Keratinocyte (primary cell): Measurements from ENCODE around the gene RGS2. TPM values are rescaled to one million over a fixed set of nuclear protein-coding genes. Genes with fewer than 3 reads are reported as not detected.

Experiments used
- DNase-seq: peaks from one replicate; pipeline ENCODE4 v3.0.0-alpha.2; 2011; ENCODE audit warnings: low read depth, missing footprints, low spot score
- FAIRE-seq: peaks from 2 replicates; lab custom pipeline; 2011; peaks lifted over from hg19 to GRCh38; lab: Jason Lieb, UNC
- H2AFZ ChIP-seq: 2 replicates; pipeline ENCODE4 v1.6.0; 2012; ENCODE audit warnings: low read length, control low read depth, inconsistent platforms; ENCODE audit not compliant: control insufficient read depth
- H3K27ac ChIP-seq: 2 replicates; pipeline ENCODE4 v1.5.1; 2011; ENCODE audit warnings: low read length; ENCODE audit not compliant: control insufficient read depth, insufficient read depth
- H3K27me3 ChIP-seq: 3 replicates; pipeline ENCODE4 v1.6.0; 2011; ENCODE audit warnings: low read length; ENCODE audit not compliant: control insufficient read depth, insufficient read depth; ENCODE audit errors: extremely low read depth
- H3K36me3 ChIP-seq, 2 experiments: 2 replicates in 1 of 2; 3 replicates in 1 of 2; pipeline ENCODE4 v1.5.1; 2011; ENCODE audit warnings: low read length in 2 of 2, mild to moderate bottlenecking in 1 of 2; ENCODE audit not compliant: control insufficient read depth in 2 of 2, insufficient read depth in 2 of 2; ENCODE audit errors: extremely low read depth in 1 of 2
- H3K4me1 ChIP-seq: 3 replicates; pipeline ENCODE4 v1.5.1; 2011; ENCODE audit warnings: low read length; ENCODE audit not compliant: control insufficient read depth, insufficient read depth; ENCODE audit errors: extremely low read depth
- H3K4me2 ChIP-seq: 3 replicates; pipeline ENCODE4 v1.6.0; 2011; ENCODE audit warnings: low read depth, low read length; ENCODE audit not compliant: control insufficient read depth, insufficient read depth; ENCODE audit errors: extremely low read depth
- H3K4me3 ChIP-seq, 3 experiments: fragments of 200-600 bp in 1 of 3; sonication (generic) in 1 of 3; 2 replicates in 2 of 3; 3 replicates in 1 of 3; pipeline ENCODE4 v1.5.1; 2011 to 2016; ENCODE audit warnings: low read length in 3 of 3, mild to moderate bottlenecking in 3 of 3, control low read depth in 2 of 3, inconsistent platforms in 1 of 3, low read depth in 1 of 3, mixed read lengths in 1 of 3, mixed run types in 1 of 3, moderate library complexity in 1 of 3; ENCODE audit not compliant: control insufficient read depth in 2 of 3, insufficient read depth in 2 of 3; ENCODE audit errors: extremely low read depth in 1 of 3
- H3K79me2 ChIP-seq: 2 replicates; pipeline ENCODE4 v1.6.0; 2012; ENCODE audit warnings: low read length; ENCODE audit not compliant: control insufficient read depth, insufficient read depth
- H3K9ac ChIP-seq: 3 replicates; pipeline ENCODE4 v1.6.0; 2011; ENCODE audit warnings: low read length; ENCODE audit not compliant: control insufficient read depth, insufficient read depth; ENCODE audit errors: extremely low read depth
- H3K9me1 ChIP-seq: 3 replicates; pipeline ENCODE4 v1.6.0; 2011; ENCODE audit warnings: low read length; ENCODE audit not compliant: control insufficient read depth, insufficient read depth; ENCODE audit errors: extremely low read depth
- H3K9me3 ChIP-seq: 2 replicates; pipeline ENCODE4 v1.5.1; 2012; ENCODE audit warnings: low read depth, low read length; ENCODE audit not compliant: control insufficient read depth
- H4K20me1 ChIP-seq: 3 replicates; pipeline ENCODE4 v1.6.0; 2011; ENCODE audit warnings: low read length; ENCODE audit not compliant: control insufficient read depth, insufficient read depth; ENCODE audit errors: extremely low read depth
- EZH2 ChIP-seq: IDR thresholded peaks from one replicate; pipeline ENCODE4 v1.6.1; 2012; ENCODE audit warnings: inconsistent platforms, mild to moderate bottlenecking, low read length, moderate library complexity
- dilution Hi-C: fragments of 300-500 bp; cut with MboI; formaldehyde crosslinking; loops from one replicate; pipeline ENCODE4 v1.7.0; 2020; ENCODE audit warnings: low sequenced_read_pairs; ENCODE audit not compliant: extremely low pct_ligation_motif_present
- polyA plus RNA-seq, 5 experiments: library from polyadenylated mRNA; depleted of rRNA in 3 of 5; stranded (reverse) in 3 of 5; stranded (forward) in 1 of 5; unstranded in 1 of 5; fragments of >200 nt; gene quantifications; 1 replicate in 1 of 5; 2 replicates in 3 of 5; 3 replicates in 1 of 5; pipeline versions ENCODE4 v1.2.1 to v1.2.3, GENCODE V29; 2011 to 2012; ENCODE audit warnings: missing spikeins in 2 of 5, low read depth in 1 of 5, low replicate concordance in 1 of 5
- TF ChIP-seq, protein P1 (sequence below), 3 experiments: IDR thresholded peaks in 1 of 3; conservative IDR thresholded peaks in 1 of 3; optimal IDR thresholded peaks in 1 of 3; 2 replicates in 2 of 3; 3 replicates in 1 of 3; pipeline versions ENCODE3 to v1.5.1; 2011; ENCODE audit warnings: low read length in 3 of 3, mild to moderate bottlenecking in 3 of 3, moderate library complexity in 2 of 3, control low read depth in 1 of 3, inconsistent platforms in 1 of 3; ENCODE audit not compliant: insufficient read depth in 2 of 3; ENCODE audit errors: extremely low read depth in 1 of 3

Gene RGS2
- polyA plus RNA-seq, 1 donor (not counting 4 experiments of a cell fraction or from before 2014, with no cell fraction given) = 128 TPM

DNA sequence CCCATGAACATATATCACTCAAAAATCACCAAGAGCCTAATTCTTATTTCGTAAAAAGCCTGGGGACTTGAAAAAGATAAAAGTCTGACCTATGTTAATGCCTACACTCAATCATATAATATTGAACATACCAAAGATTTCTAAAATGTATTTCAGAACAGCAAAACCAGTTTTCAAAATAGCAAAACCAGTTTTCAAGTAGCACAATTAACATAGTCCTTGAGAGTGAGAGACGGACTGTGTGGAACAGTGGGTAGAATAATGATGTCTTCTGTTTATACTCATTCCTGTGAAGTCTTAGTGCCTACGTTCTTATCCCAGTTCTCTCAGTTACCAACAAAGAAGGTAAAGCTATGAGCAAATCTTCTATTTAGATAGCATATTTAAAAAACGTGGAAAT, 22.3 kb upstream of the RGS2 start:
- Histone ChIP-seq H3K36me3 (no peaks in the 10 kb centered on the region), H3K4me3 (no peak overlapping the region), H3K4me2 (peak overlapping the region; percentile 16), H3K9me1 (no peaks in the 10 kb centered on the region), H4K20me1 (no peaks in the 10 kb centered on the region), H3K4me1 (peaks cover 10% of the 10 kb centered on the region), H2AFZ (peak overlapping the region; percentile 70), H3K79me2 (no peaks in the 10 kb centered on the region), H3K27me3 (no peaks in the 10 kb centered on the region), H3K27ac (no peak overlapping the region), H3K9me3 (no peaks in the 10 kb centered on the region), H3K9ac (no peak overlapping the region)
- dilution Hi-C loops = no loop called here
- DNase-seq (no peak), FAIRE-seq (no peak)
- no peak for TF ChIP-seq EZH2
- TF ChIP-seq, protein P1, sequence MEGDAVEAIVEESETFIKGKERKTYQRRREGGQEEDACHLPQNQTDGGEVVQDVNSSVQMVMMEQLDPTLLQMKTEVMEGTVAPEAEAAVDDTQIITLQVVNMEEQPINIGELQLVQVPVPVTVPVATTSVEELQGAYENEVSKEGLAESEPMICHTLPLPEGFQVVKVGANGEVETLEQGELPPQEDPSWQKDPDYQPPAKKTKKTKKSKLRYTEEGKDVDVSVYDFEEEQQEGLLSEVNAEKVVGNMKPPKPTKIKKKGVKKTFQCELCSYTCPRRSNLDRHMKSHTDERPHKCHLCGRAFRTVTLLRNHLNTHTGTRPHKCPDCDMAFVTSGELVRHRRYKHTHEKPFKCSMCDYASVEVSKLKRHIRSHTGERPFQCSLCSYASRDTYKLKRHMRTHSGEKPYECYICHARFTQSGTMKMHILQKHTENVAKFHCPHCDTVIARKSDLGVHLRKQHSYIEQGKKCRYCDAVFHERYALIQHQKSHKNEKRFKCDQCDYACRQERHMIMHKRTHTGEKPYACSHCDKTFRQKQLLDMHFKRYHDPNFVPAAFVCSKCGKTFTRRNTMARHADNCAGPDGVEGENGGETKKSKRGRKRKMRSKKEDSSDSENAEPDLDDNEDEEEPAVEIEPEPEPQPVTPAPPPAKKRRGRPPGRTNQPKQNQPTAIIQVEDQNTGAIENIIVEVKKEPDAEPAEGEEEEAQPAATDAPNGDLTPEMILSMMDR (optimal IDR thresholded peaks at IDR 0.05 in 1 of 3, IDR thresholded peaks at IDR 0.05 in 1 of 3, conservative IDR thresholded peaks at IDR 0.05 in 1 of 3; ENCODE audit: extremely low read depth in 1 of 3, insufficient read depth in 2 of 3, low read length in 3 of 3) = no peak

DNA sequence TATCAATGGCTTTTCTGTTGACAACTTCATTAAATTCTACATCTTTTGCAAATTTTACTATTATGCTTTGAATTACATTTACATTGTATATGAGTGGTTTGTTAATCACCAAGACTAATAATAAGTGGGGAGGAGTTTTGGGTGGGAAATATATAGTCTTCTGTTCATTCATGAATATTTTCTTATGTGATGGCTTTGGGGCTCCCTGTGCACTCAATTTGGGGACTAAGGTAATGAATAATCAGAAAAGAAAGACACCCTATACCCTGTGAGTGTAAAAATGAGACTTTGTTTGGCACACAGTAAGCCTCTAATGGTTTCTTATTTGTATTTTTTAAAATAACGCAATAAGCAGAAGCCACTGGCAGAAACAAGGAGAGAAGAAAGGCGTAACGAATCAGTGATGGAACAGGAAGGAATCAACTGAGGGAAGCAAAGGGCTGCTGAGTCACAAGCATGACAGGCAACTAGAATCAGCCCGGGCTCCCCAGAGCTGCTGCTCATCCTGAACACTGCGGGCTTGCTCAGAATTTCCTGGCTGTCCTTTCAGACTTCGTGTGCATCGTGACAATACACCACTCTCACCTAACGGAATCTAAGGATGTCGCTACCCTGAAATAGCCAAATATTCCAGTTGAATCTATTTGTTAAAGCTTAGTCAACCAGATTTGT, 20.8 kb upstream of the RGS2 start:
- Histone ChIP-seq H4K20me1 (no peaks in the 10 kb centered on the region), H3K4me2 (no peak overlapping the region), H3K9me3 (no peaks in the 10 kb centered on the region), H3K9me1 (no peaks in the 10 kb centered on the region), H3K36me3 (no peaks in the 10 kb centered on the region), H2AFZ (no peak overlapping the region), H3K27me3 (no peaks in the 10 kb centered on the region), H3K27ac (no peak overlapping the region), H3K4me1 (peaks cover 10% of the 10 kb centered on the region), H3K9ac (no peak overlapping the region), H3K4me3 (no peak overlapping the region), H3K79me2 (no peaks in the 10 kb centered on the region)
- DNase-seq (no peak), FAIRE-seq (peak; percentile 67)
- TF ChIP-seq, protein P1 (optimal IDR thresholded peaks at IDR 0.05 in 1 of 3, IDR thresholded peaks at IDR 0.05 in 1 of 3, conservative IDR thresholded peaks at IDR 0.05 in 1 of 3; ENCODE audit: extremely low read depth in 1 of 3, insufficient read depth in 2 of 3, low read length in 3 of 3) = no peak
- TF ChIP-seq EZH2 = no peak
- dilution Hi-C loops = no loop called here
